AML-193 (cell line): Measurements from ENCODE around the gene ULBP3.

Source experiments
- DNase-seq, 2 experiments: peaks; one replicate each; lab custom pipeline; 2025; lab: John Stamatoyannopoulos, UW

Gene ULBP3

DNA sequence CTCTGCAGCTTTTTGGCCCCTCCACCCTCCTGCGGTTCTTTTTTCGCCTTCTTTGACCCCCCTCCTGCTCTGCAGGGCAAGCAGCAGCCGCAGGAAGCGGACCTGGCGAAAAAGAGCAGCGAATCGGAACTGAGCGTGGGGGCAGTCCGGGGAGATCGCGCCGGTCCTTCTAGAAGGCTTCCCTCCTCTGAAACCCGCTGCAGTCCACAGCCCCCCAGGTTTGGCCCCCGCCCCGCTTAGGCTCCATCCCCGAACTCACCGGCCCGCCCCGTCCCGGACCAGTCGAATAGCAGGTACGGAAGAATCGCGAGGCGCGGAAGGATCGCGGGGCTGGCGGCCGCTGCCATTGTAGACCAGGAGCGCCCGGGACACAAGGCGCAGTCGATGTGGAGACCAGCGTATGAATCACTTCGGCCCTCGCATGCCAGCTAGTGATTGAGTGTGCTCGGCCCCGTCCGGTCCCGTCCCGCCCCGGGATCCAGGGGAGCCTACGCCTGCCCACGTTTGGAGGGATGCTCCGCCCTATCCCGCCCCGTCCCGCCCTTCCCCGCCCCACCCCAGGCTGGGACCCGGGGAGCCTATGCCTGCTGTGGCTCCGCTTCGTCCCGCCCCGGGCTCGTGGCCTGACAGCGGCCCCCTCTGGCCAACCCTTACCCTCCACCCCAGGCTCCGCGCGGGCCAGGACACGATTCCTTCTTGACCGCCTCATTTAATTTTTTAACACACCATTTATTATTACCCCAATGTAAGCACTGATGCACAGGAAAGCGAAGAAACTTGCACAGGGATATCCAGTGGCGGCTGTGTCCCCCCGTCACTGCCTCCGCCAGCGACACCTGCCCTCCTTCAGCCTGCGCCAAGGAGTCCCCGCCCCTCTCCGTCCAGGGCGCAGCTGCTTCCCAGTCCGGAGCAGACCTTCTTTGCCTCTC lies at the start of gene ULBP3:
ULBP3 (minus strand) TSS at position 402 of the 929 bp plus-strand sequence; CDS start at position 347, 55 bp downstream.
- DNase-seq: no peak

DNA sequence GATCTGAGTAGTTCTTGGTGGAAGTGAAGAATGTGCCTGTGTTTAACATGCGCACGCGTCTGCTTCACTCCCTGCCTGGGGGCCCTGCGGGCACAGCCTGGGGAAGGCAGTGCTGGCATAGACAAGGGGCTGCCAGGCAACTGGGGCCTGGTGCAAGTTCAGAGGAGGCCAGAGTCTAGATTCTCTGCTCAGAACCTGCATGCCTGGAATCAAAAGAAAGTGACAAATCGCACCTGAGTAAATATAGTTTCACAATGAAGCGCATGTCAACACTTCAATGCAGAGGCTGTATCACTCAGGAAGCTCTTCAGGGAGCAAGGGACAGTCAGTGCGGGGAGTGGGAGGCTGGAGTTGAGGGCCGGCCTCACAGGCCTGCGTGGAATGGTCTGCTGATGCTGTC lies 49.7 kb upstream of the ULBP3 start:
- no peak for DNase-seq

DNA sequence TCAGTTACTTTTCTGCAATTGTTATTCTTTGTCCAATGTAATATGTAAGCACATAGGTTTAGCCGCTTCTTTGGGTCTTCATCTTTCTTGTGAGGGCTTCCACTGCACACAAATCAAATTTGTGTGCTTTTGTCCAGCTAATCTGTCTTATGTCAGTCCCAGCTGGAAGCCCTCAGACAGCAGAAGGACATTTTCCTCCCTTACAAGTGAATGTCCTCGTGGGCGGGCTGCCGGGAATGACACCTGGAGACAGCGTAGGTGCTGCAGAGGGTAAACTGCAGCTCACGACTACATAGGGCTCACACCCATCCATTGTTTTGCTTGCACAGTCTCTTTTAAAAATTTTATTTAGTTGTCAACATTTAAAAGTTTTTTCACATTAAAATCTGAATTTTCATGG lies 49.3 kb upstream of the ULBP3 start:
- DNase-seq: no peak

DNA sequence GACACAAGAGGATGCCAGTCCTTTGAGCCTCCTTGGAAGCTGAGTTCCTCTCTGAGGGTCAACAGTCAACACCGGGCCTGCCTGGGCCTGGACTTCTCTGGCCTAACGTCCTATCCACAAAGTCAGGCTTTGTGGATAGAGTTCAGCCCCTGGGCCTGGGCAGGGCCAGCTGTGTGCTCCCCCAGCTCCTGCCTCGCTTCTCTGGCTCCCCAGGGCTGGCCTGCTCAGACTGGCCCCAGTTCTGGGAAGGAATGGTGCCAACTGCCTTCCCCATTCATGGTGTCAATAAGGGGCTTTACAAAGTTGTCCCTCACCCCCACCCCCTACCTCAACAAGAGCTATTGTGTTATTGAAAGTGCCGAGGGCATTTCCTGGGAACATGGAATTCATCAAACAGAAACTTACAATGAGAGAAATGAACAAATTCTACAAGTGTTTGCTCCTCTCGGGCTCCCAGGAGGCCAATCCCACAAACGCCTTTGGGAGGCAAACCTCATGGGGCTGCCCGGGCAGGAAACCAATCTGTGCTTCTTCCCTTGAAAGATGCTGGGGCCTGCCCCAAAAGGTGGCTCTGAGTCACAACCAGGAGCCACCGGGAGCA lies 47.4 kb upstream of the ULBP3 start:
- DNase-seq: no peak

DNA sequence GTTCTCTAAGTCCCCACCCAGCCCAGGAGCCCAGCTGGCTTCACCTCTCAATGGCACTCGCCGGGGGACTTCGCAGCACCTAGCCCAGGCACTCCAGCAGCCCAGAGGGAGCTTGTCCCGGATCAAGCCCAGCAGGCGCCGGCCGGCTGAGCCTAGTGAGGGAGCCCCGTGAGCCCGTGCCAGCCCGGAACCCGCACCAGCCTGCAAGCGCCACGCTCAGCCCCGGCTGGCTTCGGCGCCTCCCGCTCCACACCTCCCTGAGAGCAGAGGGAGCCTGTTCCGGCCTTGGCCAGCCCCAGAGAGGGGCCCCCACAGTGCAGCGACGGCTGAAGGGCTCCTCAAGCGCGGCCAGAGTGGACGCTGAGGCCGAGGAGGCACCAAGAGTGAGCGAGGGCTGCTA lies 46.8 kb upstream of the ULBP3 start:
- no peak for DNase-seq

DNA sequence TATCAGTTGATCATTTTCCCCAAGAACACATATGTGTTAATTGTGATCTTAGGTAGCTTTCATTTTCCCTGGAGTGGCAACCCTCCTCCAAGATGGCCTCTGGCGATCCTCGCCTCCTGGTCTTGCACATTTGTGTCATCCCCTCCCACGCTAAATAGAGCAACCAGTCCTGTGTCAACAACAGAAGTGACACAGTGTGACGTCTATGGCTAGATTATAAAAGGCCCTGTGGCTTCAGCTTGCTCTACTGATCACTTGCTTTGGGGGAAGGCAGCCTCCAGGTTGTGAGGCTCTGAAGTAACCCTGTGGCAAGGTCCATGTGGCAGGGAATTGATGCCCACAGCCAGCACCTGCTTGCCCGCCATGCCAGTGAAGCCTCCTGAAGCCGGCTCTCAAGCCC lies 43.3 kb upstream of the ULBP3 start:
- no peak for DNase-seq

DNA sequence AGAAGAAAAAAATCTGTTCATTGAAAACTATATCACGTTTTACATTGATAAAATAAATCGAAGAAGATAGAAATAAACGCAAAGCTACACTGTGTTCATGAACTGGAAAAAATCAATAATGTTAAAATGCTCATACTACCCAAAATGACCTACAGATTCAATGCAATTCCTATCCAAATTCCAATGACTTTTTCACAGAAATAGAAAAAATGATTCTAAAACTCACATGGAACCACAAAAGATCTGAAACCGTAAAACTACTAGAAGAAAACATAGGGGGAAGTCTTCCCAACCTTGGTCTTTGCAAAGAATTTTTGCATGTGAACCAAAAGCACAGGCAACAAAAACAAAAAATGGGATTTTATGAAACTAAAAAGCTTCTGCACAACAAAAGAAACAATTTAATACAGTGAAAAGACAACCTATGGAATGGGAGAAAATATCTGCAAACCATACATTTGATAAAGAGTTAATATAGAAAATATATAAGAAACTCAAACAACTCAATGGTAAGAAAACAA lies 33.9 kb upstream of the ULBP3 start:
- DNase-seq: no peak

DNA sequence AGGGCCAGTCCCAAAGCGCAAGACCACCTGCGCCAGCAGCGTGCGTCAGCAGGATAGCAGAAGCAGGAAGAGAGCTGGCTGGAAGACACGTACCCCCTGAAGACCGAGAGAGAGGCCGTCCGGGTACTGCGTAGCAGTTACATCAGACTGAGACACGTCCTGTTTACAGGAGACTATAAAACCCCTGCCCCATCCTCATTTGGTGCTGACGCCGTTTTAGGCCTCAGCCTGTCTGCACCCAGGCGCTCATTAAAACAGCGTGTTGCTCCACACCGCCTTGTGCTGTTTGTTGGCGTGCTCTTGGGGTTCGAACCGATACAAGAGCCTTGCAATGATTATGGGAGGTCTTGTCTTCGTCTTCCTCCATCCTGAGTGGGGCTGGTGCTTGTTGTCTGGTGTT lies 31.8 kb upstream of the ULBP3 start:
- no peak for DNase-seq

DNA sequence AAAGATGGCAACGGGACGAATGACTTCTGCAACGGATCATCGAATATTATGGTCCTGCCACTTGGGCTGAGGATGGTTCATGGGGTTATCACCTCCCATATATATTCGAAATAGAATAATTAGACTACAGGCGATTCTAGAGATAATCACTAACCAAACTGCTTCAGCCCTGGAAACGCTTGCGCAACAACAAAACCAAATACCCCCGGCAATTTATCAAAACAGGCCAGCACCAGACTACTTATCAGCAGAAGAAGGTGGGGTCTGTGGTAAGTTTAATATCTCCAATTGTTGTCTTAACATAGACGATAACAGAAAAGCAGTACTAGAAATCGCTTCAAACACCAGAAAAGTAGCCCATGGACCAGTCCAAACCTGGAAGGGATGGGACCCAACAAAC lies 31.0 kb upstream of the ULBP3 start:
- no peak for DNase-seq

DNA sequence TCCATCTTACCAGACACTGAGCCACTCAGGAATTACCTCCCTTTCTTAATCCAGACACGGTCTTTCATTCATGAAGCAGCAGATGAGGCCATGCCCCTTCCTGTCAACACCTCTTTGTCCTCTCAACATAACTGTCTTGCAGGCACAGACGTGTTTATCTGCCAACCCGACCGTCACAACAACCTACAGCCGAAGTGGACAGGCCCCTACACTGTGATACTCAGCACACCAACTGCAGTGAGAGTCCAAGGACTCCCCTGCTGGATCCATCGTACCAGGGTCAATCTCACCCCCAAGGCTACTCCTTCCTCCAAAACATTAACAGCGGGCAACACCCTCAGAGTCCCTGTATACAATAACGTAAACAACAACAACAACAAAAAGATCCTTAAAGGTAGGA lies 30.6 kb upstream of the ULBP3 start:
- no peak for DNase-seq

DNA sequence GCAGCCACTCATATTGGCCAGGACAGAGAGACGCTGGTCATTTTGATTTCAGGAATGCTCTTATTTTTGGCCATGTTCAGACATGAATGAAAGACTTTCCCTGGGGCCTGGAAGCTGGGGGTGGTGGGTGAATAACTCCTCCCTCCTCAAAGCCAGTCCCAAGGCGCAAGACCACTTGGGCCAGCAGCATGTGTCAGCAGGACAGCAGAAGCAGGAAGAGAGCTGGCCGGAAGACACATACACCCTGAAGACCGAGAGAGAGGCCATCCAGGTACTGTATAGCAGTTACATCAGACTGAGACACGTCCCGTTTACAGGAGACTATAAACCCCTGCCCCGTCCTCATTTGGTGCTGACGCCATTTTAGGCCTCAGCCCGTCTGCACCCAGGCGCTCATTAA lies 29.2 kb upstream of the ULBP3 start:
- DNase-seq: no peak

DNA sequence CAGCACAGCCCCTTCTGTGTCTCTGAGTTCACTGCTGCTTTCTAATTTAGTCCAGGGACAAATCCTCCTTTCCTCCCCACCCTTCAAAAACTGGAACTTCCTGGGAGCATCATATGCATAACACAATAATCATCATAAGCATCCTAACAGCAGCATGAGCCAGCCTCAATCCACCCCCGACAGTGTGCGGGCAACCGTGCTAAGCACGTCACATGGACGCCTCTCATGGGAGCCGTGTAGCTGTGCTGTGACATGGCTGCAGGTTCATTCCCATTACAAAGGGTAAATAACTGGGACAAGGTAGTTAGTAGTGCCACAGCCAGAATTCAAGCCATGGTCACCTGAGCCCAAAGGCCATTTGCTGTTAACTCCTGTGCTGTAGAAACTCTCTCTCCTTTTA lies 24.5 kb upstream of the ULBP3 start:
- DNase-seq: no peak

DNA sequence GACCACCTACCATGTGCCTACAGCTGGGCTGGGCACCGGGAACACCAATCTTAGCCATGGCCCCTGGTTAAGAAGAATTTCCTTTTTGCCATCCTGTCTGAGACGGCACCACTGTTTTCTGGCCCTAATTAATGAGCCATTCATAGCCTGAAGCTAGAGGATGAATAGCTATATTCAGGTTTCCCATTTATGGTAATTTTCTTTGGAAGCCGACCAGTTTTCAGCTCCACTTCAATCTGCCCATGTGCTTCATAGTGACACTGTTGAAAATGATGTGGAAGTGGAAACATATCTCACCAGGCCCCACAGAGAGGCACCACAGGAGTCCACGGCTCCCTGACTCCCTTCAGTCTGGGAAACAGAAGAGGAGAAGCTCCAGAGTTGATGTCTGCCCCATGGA lies 22.6 kb upstream of the ULBP3 start:
- no peak for DNase-seq

DNA sequence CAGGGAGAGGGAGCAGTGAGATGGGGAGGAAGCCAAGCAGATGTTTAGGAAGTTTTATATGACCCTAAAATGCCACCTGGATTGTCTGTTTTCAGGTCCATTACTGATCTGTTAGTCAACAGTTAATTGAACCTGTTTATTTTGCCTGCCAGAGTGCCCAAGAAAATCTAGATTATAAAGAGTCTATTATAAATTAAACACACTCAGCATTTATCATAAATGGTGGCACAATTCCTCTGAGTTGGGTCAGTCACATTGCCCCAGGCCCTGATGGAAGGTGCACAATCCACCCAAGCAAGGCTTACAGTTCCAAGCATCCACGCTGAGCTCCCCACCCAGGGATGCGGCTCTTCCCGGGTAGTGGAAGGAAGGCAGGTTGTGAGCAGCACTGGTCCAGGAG lies 21.4 kb upstream of the ULBP3 start:
- DNase-seq: no peak

DNA sequence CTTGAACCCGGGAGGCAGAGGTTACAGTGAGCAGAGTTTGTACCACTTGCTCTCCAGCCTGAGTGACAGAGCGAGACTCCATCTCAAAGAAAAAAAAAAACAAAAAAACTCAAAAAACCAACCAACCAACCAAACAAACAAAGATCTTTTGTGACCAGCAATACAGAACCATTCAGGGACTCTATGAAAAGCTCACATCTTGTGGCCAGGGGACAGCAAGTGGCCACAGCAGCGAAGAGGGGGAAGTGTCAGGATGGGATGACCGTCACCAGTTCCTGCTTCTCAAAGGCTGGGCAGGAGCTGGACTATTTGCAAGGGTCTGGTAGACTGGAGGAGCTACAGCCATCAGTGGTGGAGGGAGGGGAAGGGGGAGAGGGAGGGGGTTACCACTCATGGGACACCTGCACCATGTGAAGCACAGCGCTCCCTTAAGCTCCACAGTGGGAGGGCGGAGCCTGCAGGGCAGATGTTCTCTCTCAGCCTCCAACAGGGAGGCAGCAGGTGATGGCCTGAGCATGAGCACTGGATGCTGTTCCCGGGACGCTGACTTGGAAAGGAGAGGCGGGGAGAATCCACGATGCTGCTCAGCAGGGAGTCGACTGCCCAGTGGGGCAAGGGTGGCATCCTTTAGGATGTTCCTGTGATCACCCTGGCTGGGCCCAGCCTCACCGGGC lies 19.7 kb upstream of the ULBP3 start:
- DNase-seq: no peak

DNA sequence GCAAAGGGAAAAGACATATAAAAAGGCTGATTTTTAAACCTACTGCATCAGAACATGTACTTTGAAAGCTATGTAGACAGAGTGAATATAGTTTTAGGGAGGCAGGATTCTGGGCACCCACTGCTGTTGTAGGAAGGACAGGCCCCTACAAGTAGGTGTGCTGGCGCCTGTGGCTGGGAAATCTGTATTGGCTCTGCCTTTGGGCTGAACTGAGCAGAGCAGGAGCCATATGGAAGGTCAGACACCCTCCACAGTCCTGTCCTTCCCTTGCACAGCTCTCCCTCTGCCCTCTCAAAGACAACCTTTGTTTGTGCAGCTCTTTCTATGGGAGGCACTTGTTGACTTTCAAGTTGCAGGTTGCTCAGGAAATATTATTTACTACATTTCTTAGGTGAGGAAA lies 18.4 kb upstream of the ULBP3 start:
- no peak for DNase-seq

DNA sequence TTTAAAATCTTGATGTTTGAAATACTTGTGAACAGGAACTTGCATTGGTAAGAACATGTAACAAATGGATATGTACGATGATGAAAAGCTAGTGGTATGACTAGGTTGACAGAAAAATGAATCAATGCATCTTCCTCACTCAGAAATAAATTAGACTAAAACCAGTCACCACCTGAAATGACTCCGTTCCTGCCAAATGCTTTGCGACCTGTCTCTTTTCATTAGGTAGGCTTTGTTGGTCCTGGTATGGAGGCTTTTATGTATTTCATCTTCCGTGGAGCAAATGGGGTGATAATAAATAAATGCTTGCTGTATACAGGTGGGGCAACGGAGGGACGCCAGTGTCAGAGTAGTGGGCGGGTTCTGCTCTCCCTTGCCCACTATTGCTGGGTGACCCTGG lies 17.1 kb upstream of the ULBP3 start:
- no peak for DNase-seq

DNA sequence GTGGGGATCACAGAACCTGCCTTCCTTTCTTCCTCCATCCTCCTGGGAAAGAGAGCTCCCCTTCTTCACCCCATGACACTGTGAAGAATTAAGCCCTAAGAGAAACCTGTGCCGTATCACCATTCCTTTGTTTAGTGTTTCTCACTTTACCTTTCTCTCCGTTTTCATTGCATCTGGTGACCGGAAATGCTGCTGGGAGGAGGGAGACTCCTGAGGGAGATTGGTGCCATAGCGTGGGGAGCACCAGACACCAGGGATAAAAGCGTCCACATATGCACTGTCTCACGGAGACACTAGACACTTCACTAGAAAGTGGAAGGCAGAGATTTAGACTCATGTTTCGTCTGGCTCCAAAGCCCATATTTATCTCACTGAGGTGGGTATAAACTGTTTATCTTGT lies 15.5 kb upstream of the ULBP3 start:
- no peak for DNase-seq

DNA sequence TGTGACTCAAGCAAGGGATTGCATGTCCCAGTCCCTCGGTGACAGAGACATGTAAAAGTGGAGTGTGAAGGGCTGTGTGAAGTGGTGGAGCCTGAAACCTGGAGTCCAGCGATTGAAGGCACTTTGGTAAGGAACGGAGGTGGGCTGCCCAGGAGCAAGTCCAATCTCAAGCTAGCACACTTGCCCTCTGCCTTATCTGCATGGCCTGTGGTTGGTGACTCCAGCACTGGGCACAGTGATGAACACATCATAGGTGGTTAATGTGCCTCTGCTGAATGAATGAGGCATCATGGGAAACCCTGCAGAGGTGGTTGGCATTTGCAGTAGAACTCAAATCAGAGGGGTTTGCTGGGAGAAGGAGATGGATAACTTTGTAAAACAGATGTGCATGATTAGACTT lies 14.9 kb upstream of the ULBP3 start:
- no peak for DNase-seq

DNA sequence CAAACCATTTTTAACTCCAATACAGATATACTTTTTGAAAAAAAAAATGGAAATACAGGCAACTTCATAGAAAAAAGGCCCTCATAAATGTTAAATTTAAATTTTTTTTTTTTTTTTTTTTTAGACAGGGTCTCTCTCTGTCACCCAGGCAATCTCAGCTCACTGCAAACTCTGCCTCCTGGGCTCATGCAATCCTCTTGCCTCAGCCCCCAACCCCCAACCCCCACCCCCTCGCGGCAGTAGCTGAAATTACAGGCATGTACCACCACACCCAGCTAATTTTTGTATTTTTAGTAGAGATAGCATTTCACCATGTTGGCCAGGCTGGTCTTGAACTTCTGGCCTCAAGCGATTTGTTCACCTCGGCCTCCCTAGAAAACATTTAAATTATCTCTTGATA lies 12.8 kb upstream of the ULBP3 start:
- DNase-seq: no peak

DNA sequence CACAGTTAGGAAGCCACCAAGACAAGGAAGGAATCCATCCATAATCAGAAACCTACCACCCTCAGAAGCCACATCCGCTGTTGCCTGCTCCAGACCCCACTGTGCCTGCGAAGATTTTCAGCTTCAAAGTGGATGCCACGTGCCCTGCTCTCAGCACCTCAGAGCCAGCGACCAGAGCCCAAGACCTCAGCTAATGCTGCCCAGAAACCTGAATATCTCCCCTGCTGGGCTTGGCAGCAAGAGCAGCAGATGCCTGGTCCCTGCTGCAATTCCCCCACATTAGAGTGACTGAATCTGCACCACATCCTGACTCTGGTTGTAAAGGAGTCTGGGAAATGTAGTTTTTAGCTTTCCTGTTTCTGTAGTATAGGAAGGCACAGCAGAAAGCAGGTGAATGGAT lies 10.7 kb upstream of the ULBP3 start:
- DNase-seq: no peak

DNA sequence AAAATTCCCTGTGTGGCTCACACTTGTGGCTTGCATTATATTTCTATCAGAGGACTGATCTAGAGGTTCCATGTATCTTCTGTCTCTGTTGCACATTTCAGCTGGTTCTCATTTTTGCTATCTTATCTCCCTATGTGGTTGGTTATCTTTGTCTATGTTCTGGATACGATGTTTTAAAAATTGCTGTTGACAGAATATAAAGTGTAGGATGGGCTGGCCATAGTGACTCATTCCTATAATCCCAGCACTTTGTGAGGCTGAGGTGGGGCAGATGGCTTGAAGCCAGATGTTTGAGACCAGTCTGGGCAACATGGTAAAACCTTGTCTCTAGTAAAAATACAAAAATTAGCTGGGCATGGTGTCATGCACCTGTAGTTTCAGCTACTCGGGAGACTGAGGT lies 9.9 kb upstream of the ULBP3 start:
- no peak for DNase-seq
